Amniotic epithelial cell (primary cell): Measurements from ENCODE around the gene SPECC1.
"Not testable (repeated sequence)": the region's sequence is repeated elsewhere in the genome, so short reads cannot be mapped to it uniquely, and the experiment has no call there.

Experiments
- DNase-seq: peaks from one replicate; pipeline ENCODE4 v3.0.0-alpha.2; 2010; ENCODE audit warnings: low read depth

The SPECC1 gene

DNA sequence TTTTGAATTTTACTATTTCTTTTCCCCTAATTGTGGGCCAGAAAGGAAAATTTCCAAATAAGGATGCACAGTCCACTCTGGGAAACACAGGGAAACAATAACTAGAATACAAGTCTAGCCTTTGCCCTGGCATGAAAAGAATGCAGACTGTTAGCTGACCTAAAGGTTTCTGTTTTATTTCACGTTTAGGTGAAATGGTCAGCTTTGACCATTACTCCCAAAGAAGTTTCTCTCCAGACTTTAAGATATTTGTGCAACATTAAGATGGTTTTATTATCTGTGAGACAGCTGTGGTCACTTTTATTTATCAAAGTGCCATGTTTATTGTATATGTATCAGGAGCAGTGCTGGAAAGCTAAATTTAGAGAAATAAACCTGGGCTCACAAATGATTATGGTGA is 163.9 kb downstream of the SPECC1 start:
- peak; percentile 83 for DNase-seq

- peak; percentile 86 for DNase-seq
Observed at GRCh38 chr17:20174588-20175265, 165.6 kb downstream of the SPECC1 start.

GRCh38 chr17:20179041-20179440 is 169.9 kb downstream of the SPECC1 start:
- DNase-seq, result no peak

DNA sequence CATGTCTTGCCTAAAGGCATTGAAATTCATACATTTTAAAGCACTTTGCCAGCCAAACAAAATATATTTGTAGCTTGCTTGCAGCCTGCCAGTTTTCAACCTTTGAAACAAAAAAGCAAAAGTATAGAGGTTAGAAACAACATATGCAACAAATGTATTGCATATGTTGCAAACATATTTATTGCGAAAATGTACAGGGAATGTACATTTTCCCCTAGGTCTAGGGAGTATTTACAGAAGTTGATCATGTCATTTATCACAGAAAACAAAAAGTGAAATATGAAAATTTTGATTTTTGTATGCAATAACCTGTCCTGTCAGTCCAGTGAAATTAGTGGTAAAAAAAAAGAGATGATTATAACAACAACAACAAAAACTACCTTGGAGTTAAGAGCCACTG is 171.5 kb downstream of the SPECC1 start:
- DNase-seq, result no peak

DNA sequence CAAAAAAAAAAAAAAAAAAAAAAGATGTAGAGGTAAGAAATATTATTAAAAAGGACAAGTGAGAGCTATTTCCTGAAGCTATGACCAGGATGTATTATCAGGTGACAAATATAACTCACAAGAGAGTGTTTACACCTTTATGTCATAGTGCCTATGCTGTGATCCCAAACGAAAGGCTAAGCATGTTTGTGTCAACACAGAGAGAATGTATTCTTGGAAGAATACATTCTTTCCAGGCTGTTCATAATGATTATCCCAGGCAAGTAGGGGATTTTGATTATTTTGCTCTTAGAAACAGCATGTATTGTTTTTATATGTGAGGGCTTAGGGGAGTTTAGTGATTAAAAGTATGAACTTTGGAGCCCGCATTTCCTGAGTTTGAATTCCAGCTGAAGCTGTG is 175.0 kb downstream of the SPECC1 start:
- no peak for DNase-seq

DNA sequence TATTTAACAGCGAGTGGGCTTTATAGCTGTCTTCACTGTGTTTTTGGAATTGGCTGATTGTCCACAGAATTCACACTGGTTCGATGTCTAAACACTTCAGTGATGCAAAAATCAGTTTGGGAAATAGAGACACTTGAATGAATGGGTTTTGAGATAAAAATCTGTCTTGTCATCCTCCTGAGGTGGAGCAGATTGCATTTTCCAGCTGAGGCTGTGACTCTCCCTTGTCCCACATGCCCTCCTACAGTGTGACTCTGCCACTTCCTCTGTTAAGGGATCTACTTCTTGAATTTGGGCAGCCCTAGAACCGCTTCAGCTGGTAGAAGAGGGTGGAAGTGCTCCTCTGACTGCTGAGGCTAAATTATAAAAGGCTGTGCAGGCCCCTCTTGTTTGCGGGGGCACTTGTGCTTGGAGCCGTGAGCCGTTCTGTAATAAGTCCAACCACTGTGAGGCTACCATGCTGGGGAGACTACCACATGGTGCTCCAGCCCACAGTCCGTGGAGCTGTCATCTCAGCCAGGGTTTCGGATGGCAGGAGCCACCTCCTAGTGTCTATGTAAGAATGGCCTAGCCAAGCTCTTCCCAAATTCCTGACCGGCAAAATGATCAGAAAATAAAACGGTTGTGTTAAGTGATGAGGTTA is 175.9 kb downstream of the SPECC1 start:
- no peak for DNase-seq

DNA sequence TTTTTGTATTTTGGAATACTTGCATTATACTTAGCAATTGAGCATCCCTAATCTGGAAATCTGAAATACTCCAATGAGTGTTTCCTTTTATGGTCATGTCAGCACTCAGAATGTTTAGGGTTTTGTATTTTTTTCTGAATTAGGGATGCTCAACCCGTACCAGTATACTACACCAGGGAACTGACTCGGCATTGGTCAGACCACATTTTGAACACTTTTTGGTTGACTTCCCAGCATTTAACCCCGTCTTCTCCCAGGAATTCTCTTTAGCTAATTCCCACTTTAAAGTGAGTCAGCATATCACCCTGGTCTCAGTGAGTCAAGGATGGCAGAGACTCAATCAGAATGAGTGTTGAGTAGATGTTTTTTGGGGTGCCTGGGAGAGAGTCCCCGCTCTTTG is 177.9 kb downstream of the SPECC1 start:
- DNase-seq, result peak; percentile 48

DNA sequence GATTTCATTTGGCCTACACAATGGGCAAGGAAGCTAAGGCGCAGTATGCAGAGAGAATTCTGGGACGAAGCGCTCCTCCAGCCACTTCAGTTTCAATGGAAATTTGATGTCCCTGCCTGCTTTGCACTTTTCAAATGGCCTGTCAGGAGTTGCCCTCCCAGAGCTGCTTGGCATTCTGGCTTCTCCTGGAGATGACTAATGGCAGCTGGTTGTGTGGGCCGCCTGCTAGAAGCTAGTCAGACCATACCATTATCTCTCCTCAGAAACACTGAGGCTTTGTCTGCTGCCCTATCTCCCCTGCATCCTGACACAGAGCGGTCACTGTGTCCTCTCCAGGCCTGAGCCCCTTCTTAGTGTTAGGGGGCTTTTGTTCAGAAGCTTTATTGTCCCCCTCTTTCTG is 180.1 kb downstream of the SPECC1 start:
- peak; percentile 79 for DNase-seq

- DNase-seq, result peak; percentile 59
Observed at GRCh38 chr17:20189979-20190378, 180.8 kb downstream of the SPECC1 start.

- DNase-seq, result no peak
Observed at GRCh38 chr17:20190605-20191004, 181.4 kb downstream of the SPECC1 start.

DNA sequence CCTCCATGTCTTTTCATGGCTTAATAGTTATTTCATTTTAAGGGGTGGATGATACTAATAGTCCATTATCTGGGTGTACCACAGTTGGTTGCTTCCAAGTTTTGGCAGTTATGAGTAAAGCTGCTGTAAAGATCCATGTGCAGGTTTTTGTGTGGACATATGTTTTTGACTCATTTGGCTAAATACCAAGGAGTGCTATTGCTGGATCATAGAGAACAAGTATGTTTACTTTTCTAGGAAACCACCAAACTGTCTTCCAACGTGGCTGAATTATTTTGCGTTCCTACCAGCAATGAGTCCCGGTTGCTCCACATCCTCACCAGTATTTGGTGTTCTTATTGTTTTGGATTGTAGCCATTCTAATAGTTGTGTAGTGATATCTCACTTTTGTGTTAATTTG is 181.9 kb downstream of the SPECC1 start:
- DNase-seq, result peak; percentile 96

GRCh38 chr17:20196286-20196685 is 187.1 kb downstream of the SPECC1 start:
- DNase-seq, result not testable (repeated sequence)

DNA sequence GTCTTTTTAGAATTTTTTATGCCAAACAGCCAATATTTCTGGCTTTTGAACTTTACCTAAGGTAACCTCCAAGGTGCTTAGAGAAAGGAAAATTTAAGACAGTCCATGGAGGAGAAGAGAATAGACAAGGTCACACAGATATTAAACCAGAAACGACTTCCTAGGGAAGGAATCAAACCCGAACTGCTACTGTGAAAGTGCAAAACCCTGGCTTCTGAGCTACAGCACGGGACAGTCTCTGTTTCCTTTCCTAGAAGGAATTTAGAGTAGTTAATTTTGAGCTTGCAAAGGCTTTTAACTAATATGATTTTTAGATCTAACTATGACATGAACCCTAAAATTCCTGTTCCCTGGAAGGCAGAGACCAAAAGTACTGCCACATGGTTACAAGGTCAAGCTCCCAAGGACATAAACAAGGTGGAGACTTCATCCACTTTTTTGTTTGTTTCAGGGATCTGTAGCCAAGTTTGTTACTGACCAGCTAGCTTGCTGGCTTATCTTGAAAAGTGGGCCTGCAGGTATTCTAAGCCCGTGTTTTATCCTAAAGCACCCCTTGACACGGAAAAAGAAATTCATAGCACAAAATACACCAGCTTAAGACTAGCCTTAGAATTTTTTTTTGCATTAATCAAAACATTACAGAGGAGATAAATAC is 188.2 kb downstream of the SPECC1 start:
- no peak for DNase-seq

- peak; percentile 67 for DNase-seq
Observed at GRCh38 chr17:20200016-20200795, 191.0 kb downstream of the SPECC1 start.

GRCh38 chr17:20200865-20201458 is 191.8 kb downstream of the SPECC1 start:
- no peak for DNase-seq

GRCh38 chr17:20202141-20202621 is 193.0 kb downstream of the SPECC1 start:
- DNase-seq, result no peak

- DNase-seq, result peak; percentile 50
Observed at GRCh38 chr17:20203018-20203417, 193.9 kb downstream of the SPECC1 start.

DNA sequence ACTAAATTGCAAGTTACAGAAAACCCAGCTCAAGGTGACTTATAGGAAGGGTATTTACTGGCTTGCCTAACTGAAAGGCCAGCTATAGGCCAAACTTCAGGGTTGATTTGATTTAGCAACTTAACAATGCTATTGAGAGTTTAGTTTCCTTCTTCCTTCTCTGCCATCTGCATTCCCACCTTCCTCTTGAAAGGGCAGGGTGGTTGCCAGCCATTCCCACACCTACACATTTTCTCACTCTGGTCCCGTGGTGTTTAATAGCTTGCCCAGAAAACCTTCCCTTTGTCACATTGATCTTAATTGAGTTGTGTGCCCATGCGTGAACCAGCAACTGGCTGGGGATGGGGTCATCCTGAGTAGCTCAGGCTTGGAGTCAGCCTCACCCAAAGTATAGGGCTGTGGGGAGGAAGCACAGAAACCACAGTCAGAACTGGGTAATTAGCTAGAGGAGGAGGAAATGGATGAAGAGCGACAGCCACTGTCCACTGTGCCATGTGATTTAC is 194.7 kb downstream of the SPECC1 start:
- peak; percentile 40 for DNase-seq

DNA sequence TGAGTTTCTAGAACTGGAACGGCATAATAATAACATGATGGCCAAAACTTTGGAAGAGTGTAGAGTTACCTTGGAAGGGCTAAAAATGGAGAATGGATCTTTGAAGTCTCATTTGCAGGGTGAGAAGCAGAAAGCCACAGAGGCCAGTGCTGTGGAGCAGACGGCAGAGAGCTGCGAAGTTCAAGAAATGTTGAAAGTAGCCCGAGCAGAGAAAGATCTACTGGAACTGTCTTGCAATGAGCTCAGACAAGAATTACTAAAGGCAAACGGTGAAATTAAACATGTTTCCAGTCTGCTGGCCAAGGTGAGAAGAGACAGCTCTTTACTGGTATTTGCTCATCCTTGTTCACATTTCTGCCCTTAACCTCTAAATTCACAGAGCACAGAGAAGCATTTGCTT is 196.4 kb downstream of the SPECC1 start:
- peak; percentile 63 for DNase-seq

DNA sequence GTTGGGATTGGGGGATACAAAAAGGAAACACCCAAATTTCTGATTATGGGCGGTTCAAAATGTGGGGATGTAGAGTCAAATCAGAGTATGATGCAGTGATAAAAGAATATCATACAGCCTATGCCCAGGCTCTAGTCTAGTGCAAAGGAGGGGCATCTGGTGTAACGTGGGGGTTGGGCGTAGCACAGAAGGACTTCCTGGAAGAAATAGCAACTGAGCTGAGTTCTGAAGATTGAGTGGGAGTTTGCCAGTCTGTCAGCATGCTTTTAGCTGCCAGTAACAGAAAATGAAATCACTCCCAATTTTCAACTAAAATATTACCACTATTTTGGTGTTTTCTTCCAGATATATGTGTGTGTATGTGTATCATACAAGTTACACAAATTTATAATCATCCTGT is 196.9 kb downstream of the SPECC1 start:
- peak; percentile 88 for DNase-seq

- peak; percentile 94 for DNase-seq
Observed at GRCh38 chr17:20206591-20206990, 197.4 kb downstream of the SPECC1 start.
